Muscle layer of colon (tissue), 2 donors: ENCODE results near the gene MGAT3.
A peak's percentile ranks its signal among the peaks of the same experiment; 100 is the strongest.
"Not testable (repeated sequence)": the region's sequence is repeated elsewhere in the genome, so short reads cannot be mapped to it uniquely, and the experiment has no call there.

Experiments used
- H3K27ac ChIP-seq: one replicate; pipeline ENCODE4 v1.7.0; 2013; ENCODE audit warnings: low read depth, mild to moderate bottlenecking, low read length, moderate library complexity
- H3K27me3 ChIP-seq, 2 donors: one replicate each; pipeline ENCODE4 v1.7.0; 2013; ENCODE audit warnings: low read length in 2 of 2, mild to moderate bottlenecking in 2 of 2; ENCODE audit not compliant: insufficient read depth in 2 of 2, control insufficient read depth in 1 of 2
- H3K36me3 ChIP-seq: one replicate; pipeline ENCODE4 v1.7.0; 2013; ENCODE audit warnings: mild to moderate bottlenecking, low read length; ENCODE audit not compliant: insufficient read depth
- H3K4me1 ChIP-seq: one replicate; pipeline ENCODE4 v1.7.0; 2013; ENCODE audit warnings: mild to moderate bottlenecking, low read length; ENCODE audit not compliant: insufficient read depth
- H3K4me3 ChIP-seq, 2 donors: one replicate each; pipeline ENCODE4 v1.7.0; 2013; ENCODE audit warnings: low read length in 2 of 2, low read depth in 1 of 2, mild to moderate bottlenecking in 1 of 2, moderate library complexity in 1 of 2
- H3K9ac ChIP-seq: one replicate; pipeline ENCODE4 v1.7.0; 2013; ENCODE audit warnings: low read length
- H3K9me3 ChIP-seq: one replicate; pipeline ENCODE4 v1.7.0; 2013; ENCODE audit warnings: mild to moderate bottlenecking, low read length
- donor health status: abdominal sarcoma.
- donor health status: Adenocarcinoma of cecum.

Gene MGAT3

GRCh38 chr22:39512026-39512425 is 55.2 kb downstream of the MGAT3 start:
- no peaks in the 10 kb centered on the region for H3K4me1 ChIP-seq
- H3K9me3 ChIP-seq = no peaks in the 10 kb centered on the region
- no peak overlapping the region for H3K27ac ChIP-seq
- H3K27me3 ChIP-seq = no peaks in the 10 kb centered on the region
- no peak overlapping the region for H3K9ac ChIP-seq
- no peak overlapping the region for H3K4me3 ChIP-seq
- H3K36me3 ChIP-seq = peaks cover 64% of the 10 kb centered on the region

- no peaks in the 10 kb centered on the region for H3K27me3 ChIP-seq
- no peaks in the 10 kb centered on the region for H3K9me3 ChIP-seq
- peaks cover 8% of the 10 kb centered on the region for H3K4me1 ChIP-seq
- H3K27ac ChIP-seq = no peak overlapping the region
- H3K36me3 ChIP-seq = peaks cover 55% of the 10 kb centered on the region
- H3K9ac ChIP-seq = no peak overlapping the region
- no peak overlapping the region for H3K4me3 ChIP-seq
Measured at GRCh38 chr22:39513791-39514190, 57.0 kb downstream of the MGAT3 start.

GRCh38 chr22:39514373-39514973 is 57.7 kb downstream of the MGAT3 start:
- H3K27ac ChIP-seq = no peak overlapping the region
- H3K9me3 ChIP-seq = no peaks in the 10 kb centered on the region
- H3K9ac ChIP-seq = no peak overlapping the region
- H3K4me3 ChIP-seq = no peak overlapping the region
- no peaks in the 10 kb centered on the region for H3K27me3 ChIP-seq
- peaks cover 13% of the 10 kb centered on the region for H3K4me1 ChIP-seq
- H3K36me3 ChIP-seq = peaks cover 54% of the 10 kb centered on the region

GRCh38 chr22:39515266-39516050 is 58.6 kb downstream of the MGAT3 start:
- no peak overlapping the region for H3K27ac ChIP-seq
- H3K36me3 ChIP-seq = peaks cover 47% of the 10 kb centered on the region

GRCh38 chr22:39517470-39517869 is 60.7 kb downstream of the MGAT3 start:
- Histone ChIP-seq H3K27ac (no peak overlapping the region), H3K4me3 (no peak overlapping the region), H3K9me3 (no peaks in the 10 kb centered on the region), H3K27me3 (no peaks in the 10 kb centered on the region), H3K9ac (no peak overlapping the region), H3K4me1 (peaks cover 24% of the 10 kb centered on the region), H3K36me3 (peaks cover 42% of the 10 kb centered on the region)

More at GRCh38 chr22:39515266-39516050, 58.6 kb downstream of the MGAT3 start:
- no peaks in the 10 kb centered on the region for H3K27me3 ChIP-seq
- no peaks in the 10 kb centered on the region for H3K9me3 ChIP-seq
- no peak overlapping the region for H3K9ac ChIP-seq
- peaks cover 13% of the 10 kb centered on the region for H3K4me1 ChIP-seq
- no peak overlapping the region for H3K4me3 ChIP-seq

GRCh38 chr22:39518144-39518786 is 61.5 kb downstream of the MGAT3 start:
- peaks cover 32% of the 10 kb centered on the region for H3K4me1 ChIP-seq
- peak overlapping the region; percentile 100 for H3K27ac ChIP-seq
- peaks cover 49% of the 10 kb centered on the region for H3K36me3 ChIP-seq
- H3K4me3 ChIP-seq = no peak overlapping the region
- H3K9me3 ChIP-seq = no peaks in the 10 kb centered on the region
- no peak overlapping the region for H3K9ac ChIP-seq
- no peaks in the 10 kb centered on the region for H3K27me3 ChIP-seq

- H3K4me3 ChIP-seq = peak overlapping the region; percentile 96 to 98
- peaks cover 44% of the 10 kb centered on the region for H3K36me3 ChIP-seq
- peak overlapping the region; percentile 57 for H3K9ac ChIP-seq
- no peaks in the 10 kb centered on the region for H3K27me3 ChIP-seq
- H3K9me3 ChIP-seq = no peaks in the 10 kb centered on the region
- peaks cover 34% of the 10 kb centered on the region for H3K4me1 ChIP-seq
- peak overlapping the region; percentile 100 for H3K27ac ChIP-seq
Measured at GRCh38 chr22:39518996-39519680, 62.3 kb downstream of the MGAT3 start.

- Histone ChIP-seq H3K4me3 (peak overlapping the region; percentile 96 to 98), H3K4me1 (peaks cover 40% of the 10 kb centered on the region), H3K9me3 (no peaks in the 10 kb centered on the region), H3K27ac (peak overlapping the region; percentile 100), H3K9ac (peak overlapping the region; percentile 57), H3K27me3 (no peaks in the 10 kb centered on the region), H3K36me3 (peaks cover 44% of the 10 kb centered on the region)
Measured at GRCh38 chr22:39519681-39520225, 62.9 kb downstream of the MGAT3 start.

- H3K4me3 ChIP-seq = peak within 1 kb of the TSS; percentile 96 to 98
- H3K9me3 ChIP-seq = no peaks in the 10 kb centered on the region
- no peaks in the 10 kb centered on the region for H3K27me3 ChIP-seq
- H3K4me1 ChIP-seq = peaks cover 47% of the 10 kb centered on the region
- peak within 1 kb of the TSS; percentile 57 for H3K9ac ChIP-seq
- H3K27ac ChIP-seq = peak within 1 kb of the TSS; percentile 100
- H3K36me3 ChIP-seq = peaks cover 42% of the 10 kb centered on the region
Measured at GRCh38 chr22:39520226-39521105, 63.7 kb downstream of the MGAT3 start, which contains the start of gene ATF4. Gene ATF4 (plus strand): TSS chr22:39520562. CDS start chr22:39521446, 884 bp downstream.

- Histone ChIP-seq H3K4me3 (peak overlapping the region; percentile 96 to 98), H3K4me1 (peaks cover 53% of the 10 kb centered on the region), H3K36me3 (peaks cover 42% of the 10 kb centered on the region), H3K9ac (peak overlapping the region; percentile 57), H3K27ac (peak overlapping the region; percentile 100)
- H3K9me3 ChIP-seq, H3K27me3 ChIP-seq: not testable (repeated sequence)
Measured at GRCh38 chr22:39521106-39521885, 64.5 kb downstream of the MGAT3 start.
